Spleen (tissue), 11 donors: ENCODE measurements around the gene GNG14. TPM values are rescaled to one million over a fixed set of nuclear protein-coding genes. Genes with fewer than 3 reads are reported as not detected.

Experiments
- DNase-seq: peaks from one replicate; pipeline ENCODE4 v3.0.0-alpha.2; 2020
- H3K27ac ChIP-seq, 8 donors: fragments of 200-600 bp; sonication (generic) in 7 of 8; 1 replicate in 4 of 8; 2 replicates in 4 of 8; pipeline versions ENCODE4 v1.5.0 to v1.8.0; 2016 to 2021; ENCODE audit warnings: inconsistent platforms in 4 of 8, mild to moderate bottlenecking in 4 of 8, moderate library complexity in 1 of 8
- H3K27me3 ChIP-seq, 7 donors: fragments of 200-600 bp; sonication (generic) in 6 of 7; replicated peaks in 1 of 7; 1 replicate in 4 of 7; 2 replicates in 3 of 7; pipeline versions ENCODE4 v1.5.0 to v1.8.0; 2016 to 2021; ENCODE audit warnings: inconsistent platforms in 3 of 7, mild to moderate bottlenecking in 1 of 7
- H3K36me3 ChIP-seq, 6 donors: fragments of 200-600 bp; sonication (generic) in 5 of 6; 1 replicate in 4 of 6; 2 replicates in 2 of 6; pipeline versions ENCODE4 v1.5.0 to v1.8.0; 2016 to 2021; ENCODE audit warnings: inconsistent platforms in 2 of 6
- H3K4me1 ChIP-seq, 6 donors: fragments of 200-600 bp; sonication (generic) in 5 of 6; 1 replicate in 3 of 6; 2 replicates in 3 of 6; pipeline versions ENCODE4 v1.5.0 to v1.8.0; 2016 to 2021; ENCODE audit warnings: inconsistent platforms in 3 of 6
- H3K4me3 ChIP-seq, 8 donors: fragments of 200-600 bp; sonication (generic) in 7 of 8; 1 replicate in 4 of 8; 2 replicates in 4 of 8; pipeline versions ENCODE4 v1.5.0 to v1.8.0; 2016 to 2021; ENCODE audit warnings: inconsistent platforms in 4 of 8, mild to moderate bottlenecking in 4 of 8, moderate library complexity in 2 of 8
- H3K9me3 ChIP-seq, 8 donors: fragments of 200-600 bp; sonication (generic) in 7 of 8; 1 replicate in 4 of 8; 2 replicates in 4 of 8; pipeline versions ENCODE4 v1.5.0 to v1.8.0; 2016 to 2021; ENCODE audit warnings: inconsistent platforms in 4 of 8
- CTCF ChIP-seq, 11 experiments: fragments of 200-600 bp in 7 of 11; fragments of 450-650 bp in 4 of 11; sonication (generic) in 4 of 11; IDR thresholded peaks in 8 of 11; conservative IDR thresholded peaks in 3 of 11; 1 replicate in 7 of 11; 2 replicates in 4 of 11; pipeline versions ENCODE4 v1.4.0 to v1.8.0; 2016 to 2021; ENCODE audit warnings: antibody characterized with exemption in 11 of 11, inconsistent platforms in 4 of 11, mild to moderate bottlenecking in 1 of 11
- POLR2A ChIP-seq, 3 donors: fragments of 450-650 bp; IDR thresholded peaks; one replicate each; pipeline ENCODE4 v1.5.1; 2017; ENCODE audit warnings: antibody characterized with exemption in 3 of 3, mild to moderate bottlenecking in 1 of 3
- POLR2AphosphoS5 ChIP-seq, 3 donors: sonication (generic); formaldehyde crosslinking; IDR thresholded peaks; one replicate each; pipeline ENCODE4 v1.5.1; 2017; ENCODE audit warnings: antibody characterized with exemption in 3 of 3
- WGBS, 5 donors: extraction: QIAGEN DNeasy Blood & Tissue Kit in 3 of 5; methylation state at CpG; one replicate each; pipeline versions ENCODE4 v1.1.5 to v1.1.7; 2013 to 2018; 5-methylcytosine and 5-hydroxymethylcytosine counted together
- intact Hi-C: fragments of 100-400 bp; cut with DNase I; formaldehyde crosslinking; loops from one replicate; pipeline ENCODE4 v1.15.0; 2023; ENCODE audit warnings: low total_unique reads
- polyA plus RNA-seq, 3 donors: library from polyadenylated mRNA; stranded (reverse); fragments of 200-250 nt; gene quantifications; one replicate each; pipeline ENCODE4 v1.2.1, GENCODE V29; 2013
- total RNA-seq, 7 donors: library from RNA; depleted of rRNA in 3 of 7; stranded (reverse); fragments of >200 nt in 3 of 7; fragmentation: NEBNext Ultra II Directional in 4 of 7; extraction: Animal tissue kit (Norgen Biotek cat#: 25700) in 4 of 7; gene quantifications; one replicate each; pipeline versions ENCODE4 v1.1.0 to v1.2.1, GENCODE V29; 2016 to 2021
- donor health status: healthy with polysubstance abuse.
- donor health status: DM: no; HTN: no; CAD: no; lungs with moderate emphysema.
- donor health status: DM: no; HTN: no; CAD: no.
- donor health status: Bipolar disorder and iron deficiency.
- donor health status: healthy.
- donor health status: DM: no; HTN: no; CAD: no.
- donor health status: DM: yes; HTN: yes; CAD: no.

The GNG14 gene
- total and polyA plus RNA-seq, 10 donors: not detected

DNA sequence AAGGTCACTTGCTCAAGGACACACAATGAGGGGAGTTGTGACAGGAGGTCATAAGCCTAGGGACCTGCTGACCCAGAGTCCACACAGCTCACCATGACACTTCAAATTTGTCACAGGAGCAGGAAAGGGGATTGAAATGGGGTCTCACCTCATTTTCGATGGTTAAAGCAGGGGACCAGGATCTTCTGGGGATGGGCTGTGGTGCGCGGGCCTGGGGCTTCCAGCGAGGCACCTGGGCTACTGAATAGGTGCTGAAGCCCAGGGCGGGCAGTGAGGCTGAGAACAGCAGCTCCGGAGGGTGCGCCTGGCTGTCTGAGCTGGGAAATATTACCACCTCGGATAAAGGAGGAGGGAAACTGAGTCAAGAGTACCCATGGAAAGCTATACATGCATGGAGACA, 32.3 kb upstream of the GNG14 start:
- Histone ChIP-seq H3K4me3 (no peak overlapping the region), H3K27ac (no peak overlapping the region), H3K4me1 (no peaks in the 10 kb centered on the region), H3K36me3 (peaks cover 0 to 100% (median 68%) of the 10 kb centered on the region in 6 donors), H3K9me3 (no peaks in the 10 kb centered on the region), H3K27me3 (no peaks in the 10 kb centered on the region)
- 94 to 100% (median 96%) methylated on average over 8 of the region's 8 CpGs for WGBS, 5 donors
- intact Hi-C loops: no loop called here
- no peak for DNase-seq
- TF ChIP-seq POLR2AphosphoS5 (IDR thresholded peaks at IDR 0.05) (no peak), POLR2A (IDR thresholded peaks at IDR 0.05) (no peak), CTCF (IDR thresholded peaks at IDR 0.05 in 8 of 11, conservative IDR thresholded peaks at IDR 0.05 in 3 of 11) (no peak)

GRCh38 chr19:12656899-12657571, 30.8 kb upstream of the GNG14 start:
- Histone ChIP-seq H3K4me3 (no peak overlapping the region), H3K27ac (no peak overlapping the region), H3K9me3 (no peaks in the 10 kb centered on the region), H3K4me1 (no peaks in the 10 kb centered on the region), H3K36me3 (peaks cover 0 to 100% (median 83%) of the 10 kb centered on the region in 6 donors), H3K27me3 (no peaks in the 10 kb centered on the region)
- WGBS, 5 donors: 84 to 89% (median 88%) methylated on average over 47 to 50 of the region's 50 CpGs
- no peak for DNase-seq
- TF ChIP-seq CTCF (IDR thresholded peaks at IDR 0.05 in 8 of 11, conservative IDR thresholded peaks at IDR 0.05 in 3 of 11): no peak
- no peak for TF ChIP-seq POLR2AphosphoS5 (IDR thresholded peaks at IDR 0.05)
- no peak for TF ChIP-seq POLR2A (IDR thresholded peaks at IDR 0.05)
- intact Hi-C loops: no loop called here

DNA sequence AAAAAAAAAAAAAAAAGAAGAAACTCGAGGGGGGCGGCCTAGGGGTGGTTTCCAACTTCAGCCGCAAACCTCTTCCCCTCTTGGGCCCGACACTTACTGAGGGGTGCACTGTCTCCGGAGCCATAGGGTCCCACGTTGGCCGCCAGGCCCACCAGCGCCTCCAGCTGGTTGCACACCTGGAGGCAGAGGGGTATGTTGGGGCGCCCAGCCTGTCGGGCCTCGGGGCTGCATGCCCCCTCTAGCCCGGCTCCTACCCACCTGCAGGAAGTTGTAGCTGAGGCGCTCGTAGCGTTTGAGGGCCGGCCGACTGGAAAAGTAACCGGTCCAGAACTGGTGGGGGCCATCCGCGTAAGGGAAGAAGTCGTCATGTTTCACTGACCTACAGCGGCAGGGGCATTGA, 29.8 kb upstream of the GNG14 start:
- intact Hi-C loops: no loop called here
- no peak for DNase-seq
- 91 to 96% (median 95%) methylated on average over 22 of the region's 22 CpGs for whole genome bisulfite sequencing, 5 donors
- TF ChIP-seq CTCF (IDR thresholded peaks at IDR 0.05 in 8 of 11, conservative IDR thresholded peaks at IDR 0.05 in 3 of 11): no peak
- peak in 1 of 3 donors; percentile 14 for TF ChIP-seq POLR2AphosphoS5 (IDR thresholded peaks at IDR 0.05)
- Histone ChIP-seq H3K36me3 (peaks cover 0 to 100% (median 92%) of the 10 kb centered on the region in 6 donors), H3K27ac (no peak overlapping the region), H3K4me1 (no peaks in the 10 kb centered on the region), H3K4me3 (no peak overlapping the region), H3K27me3 (no peaks in the 10 kb centered on the region), H3K9me3 (no peaks in the 10 kb centered on the region)

- H3K27me3 ChIP-seq: no peaks in the 10 kb centered on the region
- 87 to 98% (median 93%) methylated on average over 10 to 12 of the region's 12 CpGs for WGBS, 5 donors
- peaks cover 8 to 27% (median 21%) of the 10 kb centered on the region in 6 donors for H3K4me1 ChIP-seq
- TF ChIP-seq POLR2AphosphoS5 (IDR thresholded peaks at IDR 0.05) (peak in 1 of 3 donors; percentile 11), CTCF (IDR thresholded peaks at IDR 0.05 in 8 of 11, conservative IDR thresholded peaks at IDR 0.05 in 3 of 11) (no peak)
- H3K9me3 ChIP-seq: no peaks in the 10 kb centered on the region
- H3K4me3 ChIP-seq: no peak overlapping the region
- no peak for DNase-seq
- H3K36me3 ChIP-seq: peaks cover 0 to 92% (median 87%) of the 10 kb centered on the region in 6 donors
- intact Hi-C loops: no loop called here
- no peak overlapping the region for H3K27ac ChIP-seq
Measured at GRCh38 chr19:12660980-12661379, 26.8 kb upstream of the GNG14 start.
